NCI-H748 treated with DMSO at 0.1 percent for 48 hours (cell line): ENCODE results near the gene TEK.

Experiments used
- DNase-seq: peaks from one replicate; lab custom pipeline; 2025; lab: John Stamatoyannopoulos, UW

Gene TEK

DNA sequence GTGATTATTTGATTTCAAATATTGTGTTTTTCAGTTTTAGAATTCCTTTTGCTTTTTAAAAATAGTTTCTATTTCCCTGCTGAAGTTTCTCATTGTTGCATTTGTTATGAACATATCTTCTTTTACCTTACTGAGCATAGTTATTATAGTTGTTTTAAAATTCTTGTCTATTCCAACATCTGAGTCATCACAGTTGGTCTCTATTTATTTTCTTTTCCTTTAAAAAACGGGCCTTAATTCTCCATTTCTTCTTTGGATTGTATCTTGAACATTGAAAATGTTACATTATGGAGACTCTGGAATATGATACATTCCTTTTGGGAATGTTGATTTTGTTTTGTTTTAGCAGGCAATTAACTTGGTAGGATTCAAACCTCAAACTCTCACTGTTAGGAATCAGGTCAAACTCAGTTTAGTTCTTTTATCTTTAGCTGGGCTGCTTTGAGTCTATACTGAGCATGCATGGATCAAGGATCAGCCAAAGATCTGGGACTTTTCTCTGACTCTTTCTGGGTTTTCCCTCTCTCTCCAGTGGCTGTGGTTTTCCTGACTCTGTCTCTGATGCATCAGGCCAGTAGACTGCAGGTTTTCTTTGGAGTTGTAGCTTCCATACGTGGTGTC, 70.3 kb downstream of the TEK start:
- DNase-seq: no peak

- DNase-seq: no peak
Measured at GRCh38 chr9:27181381-27181780, 72.4 kb downstream of the TEK start.

DNA sequence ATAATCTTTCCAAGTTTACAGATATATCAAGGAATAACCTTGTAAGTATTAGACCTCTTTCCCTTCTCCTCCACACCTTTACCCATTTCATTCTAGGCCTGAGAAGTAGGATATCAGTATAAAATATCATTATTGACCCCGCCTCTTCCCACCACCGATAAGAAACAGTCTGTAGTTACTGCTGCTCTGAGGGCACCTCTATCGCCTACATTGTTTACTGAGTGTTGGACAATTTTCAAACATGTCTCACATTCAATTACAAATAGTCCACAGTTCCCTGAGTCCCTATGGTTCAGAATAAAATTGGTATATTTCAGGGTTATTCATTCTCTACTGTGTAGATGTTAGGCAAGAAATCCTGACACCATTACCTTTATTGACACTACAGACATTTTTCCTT, 73.4 kb downstream of the TEK start:
- no peak for DNase-seq

GRCh38 chr9:27183131-27183530, 74.1 kb downstream of the TEK start:
- no peak for DNase-seq

- no peak for DNase-seq
Measured at GRCh38 chr9:27183701-27184100, 74.7 kb downstream of the TEK start.

DNA sequence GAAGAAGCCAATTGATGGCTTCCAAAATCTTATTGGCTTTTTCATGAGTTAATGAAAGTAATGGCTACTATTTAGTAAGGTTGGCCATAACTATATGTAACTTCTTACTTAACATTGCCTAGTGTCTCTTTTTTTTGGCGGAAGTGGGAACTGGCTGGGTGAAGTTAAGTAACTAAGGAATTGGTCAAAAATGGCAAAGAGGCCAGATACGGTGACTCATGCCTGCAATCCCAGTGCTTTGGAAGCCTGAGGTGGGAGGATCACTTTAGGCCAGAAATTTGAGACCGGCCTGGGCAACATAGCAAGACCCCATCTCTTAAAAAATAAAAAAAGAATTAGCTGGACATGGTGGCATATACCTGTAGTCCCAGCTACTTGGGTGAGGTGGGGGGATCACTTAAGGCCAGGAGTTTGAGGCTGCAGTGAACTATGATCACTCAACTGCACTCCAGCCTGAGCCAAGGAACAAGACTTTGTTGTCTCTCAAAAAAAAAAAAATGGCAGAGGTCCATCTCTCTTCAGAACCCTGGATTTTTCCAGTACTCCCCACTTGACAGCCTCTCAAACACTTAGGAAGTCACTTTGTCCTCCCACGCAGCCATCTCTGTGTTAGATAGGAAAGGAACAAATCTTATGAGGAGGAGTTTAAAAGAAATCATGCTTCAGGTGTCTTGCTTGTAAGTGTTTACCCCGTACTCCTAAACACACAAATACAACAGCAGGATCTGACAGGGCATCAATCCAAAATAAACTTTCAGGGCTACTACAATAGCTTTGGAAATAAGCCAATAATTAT, 75.7 kb downstream of the TEK start:
- peak; percentile 18 for DNase-seq

- no peak for DNase-seq
Measured at GRCh38 chr9:27188426-27188825, 79.4 kb downstream of the TEK start.

DNA sequence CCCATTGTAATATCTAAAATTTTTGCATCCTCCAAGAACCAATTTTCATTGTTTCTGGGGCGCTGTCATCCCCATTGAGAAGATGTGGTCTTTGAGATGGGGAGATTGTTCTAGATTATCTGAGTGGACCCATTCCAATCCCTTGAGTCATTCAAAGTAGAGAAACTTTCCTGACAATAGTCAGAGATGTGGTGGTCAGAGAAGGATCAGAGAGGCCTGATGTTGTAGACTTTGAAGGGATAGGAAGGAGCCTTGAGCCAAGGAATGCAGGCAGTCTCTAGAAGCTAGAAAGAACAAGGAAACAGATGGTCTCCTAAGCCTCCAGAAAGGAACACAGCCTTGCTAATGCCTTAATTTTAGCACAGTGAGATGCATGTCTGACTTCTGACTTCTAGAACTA, 80.4 kb downstream of the TEK start:
- DNase-seq: no peak

DNA sequence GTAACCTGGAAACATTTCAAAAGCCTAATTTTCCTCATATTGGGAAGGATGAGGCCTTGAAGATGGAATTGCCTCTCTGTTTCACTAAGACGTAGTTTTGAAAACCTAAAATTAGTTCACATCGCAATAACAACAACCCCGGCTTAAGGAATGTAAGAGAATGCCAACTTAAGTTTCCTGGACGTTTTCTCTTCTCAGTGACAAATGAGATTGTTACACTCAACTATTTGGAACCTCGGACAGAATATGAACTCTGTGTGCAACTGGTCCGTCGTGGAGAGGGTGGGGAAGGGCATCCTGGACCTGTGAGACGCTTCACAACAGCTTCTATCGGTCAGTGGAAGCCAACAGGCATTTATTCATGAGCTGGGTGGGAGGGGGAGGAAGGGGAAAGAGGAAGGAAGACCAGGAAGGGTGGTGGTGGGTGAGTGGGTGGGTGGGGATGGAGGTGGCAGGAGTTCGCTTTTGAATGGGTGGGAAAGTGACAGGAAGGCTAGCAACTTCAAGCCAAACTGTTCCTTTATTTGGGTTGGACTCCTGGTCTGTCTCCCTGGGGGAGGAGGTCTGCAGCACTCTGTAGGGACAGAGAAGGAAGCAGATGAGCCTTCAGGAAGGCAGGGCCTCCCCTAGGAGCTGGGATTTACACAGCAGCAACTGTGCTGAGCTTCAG, 83.4 kb downstream of the TEK start:
- no peak for DNase-seq

DNA sequence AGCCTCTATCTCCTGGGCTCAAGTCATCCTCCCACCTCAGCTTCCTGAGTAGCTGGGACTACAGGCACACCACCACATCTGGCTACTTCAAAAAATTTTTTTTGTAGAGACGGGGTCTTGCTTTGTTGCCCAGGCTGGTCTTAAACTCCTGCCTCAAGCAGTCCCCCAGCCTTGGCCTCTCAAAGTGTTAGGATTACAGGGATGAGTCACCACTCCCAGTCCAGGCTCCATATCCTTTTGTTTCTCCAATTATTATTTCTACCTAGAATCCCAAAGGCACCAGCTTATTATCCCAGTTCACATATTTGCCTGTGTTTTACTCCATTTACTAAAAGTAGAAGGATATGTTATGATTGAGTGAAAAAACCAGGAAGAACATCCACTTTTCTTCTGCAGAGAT, 84.9 kb downstream of the TEK start:
- no peak for DNase-seq

GRCh38 chr9:27194401-27195091, 85.5 kb downstream of the TEK start:
- no peak for DNase-seq

GRCh38 chr9:27195191-27195590, 86.2 kb downstream of the TEK start:
- DNase-seq: no peak

DNA sequence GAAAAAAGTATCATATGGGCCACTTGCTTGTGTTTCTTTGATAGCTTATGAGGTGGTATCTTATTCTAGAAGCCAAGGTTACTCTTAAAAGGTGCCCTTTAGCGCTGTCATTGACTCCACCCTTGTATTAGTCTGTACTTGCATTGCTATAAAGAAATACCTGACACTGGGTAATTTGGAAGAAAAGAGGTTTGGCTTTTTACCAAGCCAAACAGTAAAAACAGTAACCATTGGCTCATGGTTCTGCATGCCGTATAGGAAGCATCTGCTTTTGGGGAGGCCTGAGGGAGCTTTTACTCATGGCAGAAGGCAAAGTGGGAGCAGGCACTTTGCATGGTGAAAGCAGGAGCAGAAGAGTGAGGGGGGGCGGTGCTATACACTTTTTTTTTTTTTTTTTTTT, 87.4 kb downstream of the TEK start:
- no peak for DNase-seq

- no peak for DNase-seq
Measured at GRCh38 chr9:27198190-27198589, 89.2 kb downstream of the TEK start.

DNA sequence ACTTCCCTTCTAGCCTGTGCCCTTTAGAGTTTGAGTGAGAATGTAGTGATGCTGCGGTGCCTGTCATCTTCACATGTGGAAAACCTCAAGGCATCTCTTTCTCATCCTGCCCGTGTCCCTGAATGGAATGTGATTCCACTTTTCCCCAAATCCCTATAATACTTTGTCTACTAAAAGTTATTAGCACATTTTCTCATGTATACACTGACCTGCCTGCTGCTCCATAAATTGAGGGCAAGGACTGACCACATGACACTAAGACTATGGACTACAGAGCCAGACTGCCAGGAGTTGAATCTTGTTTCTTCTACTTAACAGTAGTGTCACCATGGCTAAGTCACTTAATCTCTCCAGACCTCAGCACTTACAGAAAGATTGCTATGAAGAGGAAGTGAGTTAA, 93.0 kb downstream of the TEK start:
- DNase-seq: no peak

GRCh38 chr9:27203783-27204182, 94.8 kb downstream of the TEK start:
- DNase-seq: no peak

GRCh38 chr9:27204578-27204977, 95.6 kb downstream of the TEK start:
- no peak for DNase-seq

DNA sequence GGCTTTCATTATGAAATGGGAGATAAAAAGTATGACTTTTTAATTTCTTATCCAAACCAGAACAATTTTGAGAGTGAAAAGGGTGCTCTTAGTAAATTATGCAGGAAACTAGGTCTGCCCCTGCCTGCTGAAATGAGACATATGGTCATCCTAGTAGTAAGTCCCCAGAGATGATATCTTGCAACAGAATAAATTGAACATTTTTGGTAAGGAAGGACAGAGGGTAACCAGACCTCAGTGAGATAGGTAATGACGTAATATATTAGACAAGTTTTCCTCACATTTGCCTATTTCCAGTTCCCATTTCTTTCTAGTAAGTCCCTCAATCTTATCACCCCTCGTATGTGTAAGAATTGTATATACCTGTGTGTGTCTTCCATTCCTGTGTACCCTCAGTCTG, 96.2 kb downstream of the TEK start:
- DNase-seq: no peak

GRCh38 chr9:27206041-27206440, 97.0 kb downstream of the TEK start:
- no peak for DNase-seq

DNA sequence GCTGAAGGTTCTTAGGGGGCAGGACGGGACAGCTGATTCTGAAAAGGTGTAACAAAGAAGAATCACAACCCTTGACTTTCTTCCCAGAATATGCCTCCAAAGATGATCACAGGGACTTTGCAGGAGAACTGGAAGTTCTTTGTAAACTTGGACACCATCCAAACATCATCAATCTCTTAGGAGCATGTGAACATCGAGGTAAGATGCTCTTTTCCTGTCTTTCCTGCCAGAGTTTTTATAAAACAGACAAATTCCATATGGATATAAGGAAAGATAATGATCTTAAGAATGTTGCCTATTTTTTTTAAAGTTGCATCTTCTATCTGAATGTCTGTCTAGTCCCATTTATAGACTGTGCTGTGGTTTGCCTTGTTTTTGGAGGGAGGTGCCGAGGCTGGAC, 100.0 kb downstream of the TEK start:
- no peak for DNase-seq

DNA sequence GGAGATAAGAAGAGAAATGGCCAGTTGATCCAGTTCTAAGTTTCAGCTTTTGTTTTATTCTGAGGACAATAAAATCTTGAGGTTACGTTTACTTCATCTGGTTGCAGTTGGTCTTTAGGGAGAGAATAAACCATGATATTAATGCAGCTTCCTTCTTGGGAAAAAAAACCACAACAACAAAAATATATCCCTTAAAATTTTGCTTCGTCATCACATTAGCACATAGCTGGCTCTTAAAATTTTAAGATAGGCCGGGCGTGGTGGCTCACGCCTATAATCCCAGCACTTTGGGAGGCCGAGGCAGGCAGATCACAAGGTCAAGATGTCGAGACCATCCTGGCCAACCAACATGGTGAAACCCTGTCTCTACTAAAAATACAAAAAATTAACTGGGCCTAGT, 101.6 kb downstream of the TEK start:
- no peak for DNase-seq

DNA sequence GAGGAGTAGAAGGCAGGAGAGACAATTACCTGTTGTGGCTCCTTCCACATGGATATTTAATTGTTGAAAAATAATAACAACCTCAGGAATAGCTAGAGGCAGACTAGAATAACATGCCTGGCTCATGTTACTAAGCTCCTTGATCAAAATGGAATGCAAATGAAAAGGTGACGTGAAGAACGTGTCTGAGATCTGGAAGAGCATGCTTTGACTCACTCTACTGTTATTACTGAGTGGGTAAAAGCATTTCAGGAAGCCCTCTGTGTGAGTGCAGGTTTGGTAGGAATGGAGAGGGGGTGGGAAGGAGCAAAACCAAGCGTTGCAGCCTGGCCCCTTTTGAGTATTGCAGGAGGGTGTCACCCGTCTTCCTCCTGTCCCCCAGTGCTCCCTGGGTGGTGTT, 103.2 kb downstream of the TEK start:
- DNase-seq: no peak

GRCh38 chr9:27212621-27213020, 103.6 kb downstream of the TEK start:
- DNase-seq: no peak
